Uterus (tissue), 2 donors: ENCODE measurements around the gene HTR3B.

Experiments used
- POLR2A ChIP-seq, 2 donors: fragments of 450-650 bp; IDR thresholded peaks; one replicate each; pipeline ENCODE4 v1.6.1; 2016; ENCODE audit warnings: antibody characterized with exemption in 2 of 2, mild to moderate bottlenecking in 1 of 2, moderate library complexity in 1 of 2
- TF ChIP-seq, protein P1 (sequence below), 4 experiments: fragments of 200-600 bp in 2 of 4; fragments of 450-650 bp in 2 of 4; sonication (generic) in 2 of 4; IDR thresholded peaks; one replicate each; pipeline ENCODE4 v1.5.1; 2016 to 2019; ENCODE audit warnings: antibody characterized with exemption in 4 of 4, mild to moderate bottlenecking in 2 of 4, moderate library complexity in 1 of 4

DNA sequence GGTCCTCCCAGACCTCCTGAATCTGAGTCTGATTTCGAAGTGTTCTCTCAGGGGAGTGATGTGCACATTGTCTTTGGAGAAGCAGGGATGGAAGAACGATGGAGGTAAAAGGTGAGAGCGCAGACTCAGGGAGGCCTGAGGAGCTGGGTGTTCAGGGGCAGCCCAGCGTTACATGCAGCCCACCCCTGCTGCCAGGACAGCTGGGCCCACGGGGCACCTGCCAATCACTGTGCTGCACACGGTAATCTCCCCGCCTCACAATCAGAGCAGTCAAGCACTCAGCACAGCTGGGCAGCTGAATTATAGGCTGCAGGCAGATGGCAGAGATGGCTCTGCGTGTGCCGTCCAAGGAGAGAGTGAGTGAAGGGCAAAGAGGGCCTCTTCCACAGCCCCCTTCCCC lies 52.4 kb downstream of the HTR3B start:
- TF ChIP-seq, protein P1, sequence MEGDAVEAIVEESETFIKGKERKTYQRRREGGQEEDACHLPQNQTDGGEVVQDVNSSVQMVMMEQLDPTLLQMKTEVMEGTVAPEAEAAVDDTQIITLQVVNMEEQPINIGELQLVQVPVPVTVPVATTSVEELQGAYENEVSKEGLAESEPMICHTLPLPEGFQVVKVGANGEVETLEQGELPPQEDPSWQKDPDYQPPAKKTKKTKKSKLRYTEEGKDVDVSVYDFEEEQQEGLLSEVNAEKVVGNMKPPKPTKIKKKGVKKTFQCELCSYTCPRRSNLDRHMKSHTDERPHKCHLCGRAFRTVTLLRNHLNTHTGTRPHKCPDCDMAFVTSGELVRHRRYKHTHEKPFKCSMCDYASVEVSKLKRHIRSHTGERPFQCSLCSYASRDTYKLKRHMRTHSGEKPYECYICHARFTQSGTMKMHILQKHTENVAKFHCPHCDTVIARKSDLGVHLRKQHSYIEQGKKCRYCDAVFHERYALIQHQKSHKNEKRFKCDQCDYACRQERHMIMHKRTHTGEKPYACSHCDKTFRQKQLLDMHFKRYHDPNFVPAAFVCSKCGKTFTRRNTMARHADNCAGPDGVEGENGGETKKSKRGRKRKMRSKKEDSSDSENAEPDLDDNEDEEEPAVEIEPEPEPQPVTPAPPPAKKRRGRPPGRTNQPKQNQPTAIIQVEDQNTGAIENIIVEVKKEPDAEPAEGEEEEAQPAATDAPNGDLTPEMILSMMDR (IDR thresholded peaks at IDR 0.05) = no peak
- TF ChIP-seq POLR2A (IDR thresholded peaks at IDR 0.05) = no peak
